Limb (tissue), 2 donors: ENCODE measurements around the gene NHSL2.
A peak's percentile ranks its signal among the peaks of the same experiment; 100 is the strongest.

Experiments used
- DNase-seq, 2 donors: peaks; one replicate each; pipeline ENCODE4 v3.0.0-alpha.2; 2016; ENCODE audit errors: extremely low spot score in 2 of 2

The NHSL2 gene

DNA sequence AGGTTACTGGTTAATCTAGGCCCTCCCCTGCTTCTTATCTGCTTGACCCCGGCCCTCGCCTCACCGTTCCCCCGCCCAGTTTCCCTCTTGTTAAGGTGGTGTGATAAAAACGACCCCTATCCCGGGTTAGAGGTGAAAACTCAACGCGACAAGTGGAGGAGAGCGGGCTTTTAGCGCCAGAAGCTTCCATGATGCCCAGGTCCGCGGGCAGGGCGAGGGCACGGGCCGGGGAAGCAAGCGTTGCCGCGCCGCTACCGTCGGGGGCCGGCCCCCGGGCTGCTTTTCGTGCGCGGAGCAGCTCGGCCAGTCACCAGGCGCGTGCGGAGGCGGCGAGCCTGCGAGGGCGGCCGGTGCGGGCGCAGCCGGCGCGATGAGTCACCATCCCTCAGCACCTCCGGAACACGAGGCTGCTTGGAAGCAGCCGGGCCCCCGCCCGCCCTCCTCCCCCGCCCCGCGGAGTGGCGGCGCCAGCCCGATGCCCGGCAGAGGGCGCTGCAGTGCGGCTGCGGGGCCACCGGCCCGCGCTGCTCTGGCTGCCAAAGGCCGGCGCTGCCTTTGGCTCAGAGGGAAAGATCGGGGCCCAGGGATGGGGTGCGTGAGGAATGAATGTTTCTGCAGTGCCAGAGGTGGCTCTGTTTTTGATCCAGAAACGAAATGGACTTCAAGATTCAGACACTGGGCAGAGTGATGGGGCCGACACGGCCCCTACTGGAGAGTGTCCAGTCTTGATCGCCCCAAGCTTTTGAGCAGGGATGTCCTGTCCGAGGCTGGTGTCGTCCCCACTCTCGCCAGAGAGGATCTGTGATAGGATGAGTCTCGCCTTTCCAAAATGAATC lies 107.8 kb downstream of the NHSL2 start:
- peak; percentile 69 to 91 for DNase-seq

DNA sequence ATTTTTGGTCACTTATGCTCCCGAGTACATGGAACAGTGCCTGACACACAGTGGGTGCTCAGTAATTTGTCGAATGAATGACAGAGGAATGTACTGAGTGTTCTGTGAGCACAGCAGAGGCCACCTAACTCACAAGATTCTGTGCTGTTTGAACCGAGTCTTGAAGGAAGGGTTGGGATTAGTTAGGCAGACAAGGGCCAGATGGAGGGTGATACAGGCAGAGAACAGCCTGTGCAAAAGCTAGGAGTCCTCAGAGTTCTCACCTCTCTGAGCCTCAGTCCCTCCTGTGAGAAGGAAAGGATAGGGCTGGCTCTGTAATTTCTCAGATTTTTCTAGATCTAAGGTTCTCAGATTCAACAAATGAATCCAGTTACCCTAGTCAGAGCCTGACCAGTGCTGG lies 108.8 kb downstream of the NHSL2 start:
- DNase-seq, result no peak

DNA sequence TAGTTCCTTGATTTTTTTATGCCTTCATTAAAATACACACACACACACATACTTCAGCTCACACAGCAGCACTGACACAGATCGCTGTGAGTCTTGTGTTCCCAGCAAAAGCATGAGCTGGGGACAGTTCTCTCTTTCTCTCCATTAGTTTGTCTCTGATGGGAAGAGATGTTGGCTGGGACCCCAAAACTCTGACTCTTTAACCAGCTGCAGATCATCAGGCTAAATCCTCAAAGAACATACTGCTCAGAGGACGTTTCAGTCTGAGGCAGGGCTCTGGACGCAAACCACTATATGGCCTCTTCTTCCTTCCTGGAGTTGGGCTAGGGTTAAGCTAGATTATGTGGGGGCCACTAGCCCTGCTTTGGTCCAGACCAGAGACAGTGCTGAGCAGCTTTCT lies 109.6 kb downstream of the NHSL2 start:
- peak in 1 of 2 donors; percentile 32 for DNase-seq

DNA sequence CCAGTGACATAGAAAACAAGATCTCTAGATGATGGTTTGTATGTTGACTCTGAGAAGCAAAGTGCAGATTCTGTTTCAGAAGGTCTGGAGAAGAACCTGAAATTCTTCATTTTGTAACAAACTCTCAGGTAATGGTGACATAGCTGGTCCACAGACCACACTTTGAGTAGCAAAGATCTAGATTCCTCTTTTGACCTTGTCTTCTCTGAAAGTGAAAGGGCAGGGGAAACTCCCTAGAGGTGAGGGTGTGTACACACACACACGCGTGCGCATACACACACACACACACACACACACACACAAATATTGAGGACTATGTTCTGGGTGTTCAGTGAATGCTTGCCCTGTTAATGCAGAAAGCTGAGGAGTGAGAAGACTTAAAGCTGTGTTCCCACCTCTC lies 110.1 kb downstream of the NHSL2 start:
- DNase-seq, result no peak

DNA sequence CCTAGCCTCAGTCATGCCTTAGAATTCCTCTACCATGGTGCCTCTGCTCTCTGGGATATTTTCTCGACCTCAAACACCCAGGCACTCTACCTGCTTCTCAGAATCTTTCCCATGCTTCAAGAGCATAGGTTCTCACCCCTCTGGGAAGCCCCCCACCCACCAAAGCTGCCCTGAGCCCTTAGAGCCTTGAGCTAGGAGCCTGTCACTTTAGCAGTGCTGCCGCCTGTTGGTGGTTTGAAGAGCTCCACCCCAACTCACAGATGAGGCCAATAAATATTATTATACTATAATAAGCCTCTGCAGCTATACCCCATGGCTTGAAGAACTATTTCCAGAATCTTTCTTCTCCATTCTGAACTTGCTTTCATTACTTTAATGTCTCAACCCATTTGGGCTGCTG lies 111.3 kb downstream of the NHSL2 start:
- no peak for DNase-seq

DNA sequence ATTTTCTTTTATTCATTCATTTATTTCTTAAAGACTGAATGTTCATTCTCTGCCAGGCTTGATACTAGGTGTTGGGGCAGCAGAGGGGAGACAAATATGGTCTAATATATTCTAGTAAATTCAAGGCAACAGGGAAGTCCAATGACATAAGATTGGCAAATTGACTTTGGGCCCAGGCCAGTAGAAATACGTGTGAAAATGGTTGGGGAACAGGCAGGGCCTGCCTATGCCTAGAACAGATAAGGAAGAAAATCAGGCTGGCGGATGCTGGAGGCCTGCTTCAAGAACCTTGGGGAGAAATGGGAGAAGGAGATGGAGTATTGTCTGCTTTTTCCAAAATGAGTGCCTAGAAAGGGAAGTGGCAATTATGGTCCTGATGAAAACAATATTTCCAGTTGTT lies 112.4 kb downstream of the NHSL2 start:
- no peak for DNase-seq

DNA sequence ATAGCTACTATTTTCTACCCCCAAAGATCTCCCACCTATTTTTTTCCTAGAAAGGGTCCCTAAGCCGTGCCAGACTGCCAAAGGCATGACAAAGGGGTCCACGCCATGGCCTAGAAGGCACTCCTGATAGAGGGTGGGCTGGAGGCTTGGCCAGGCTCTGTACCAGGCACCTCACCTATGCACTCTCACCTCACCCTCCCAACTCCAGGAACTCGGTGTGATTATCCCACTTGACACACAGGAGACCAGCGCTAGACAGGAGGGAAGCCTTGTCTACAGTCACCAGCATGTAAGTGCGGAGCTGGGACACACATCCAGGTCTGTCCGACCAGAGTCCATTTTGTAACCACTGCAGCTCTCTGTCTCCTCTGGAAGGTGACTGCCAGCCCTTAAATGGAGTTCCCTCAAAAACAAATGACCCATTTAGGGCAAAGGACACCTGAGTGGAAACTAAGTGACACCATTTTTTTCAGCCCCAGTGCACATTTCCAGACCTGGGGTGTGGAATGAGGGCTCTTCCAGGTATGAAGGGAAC lies 114.7 kb downstream of the NHSL2 start:
- DNase-seq, result no peak

DNA sequence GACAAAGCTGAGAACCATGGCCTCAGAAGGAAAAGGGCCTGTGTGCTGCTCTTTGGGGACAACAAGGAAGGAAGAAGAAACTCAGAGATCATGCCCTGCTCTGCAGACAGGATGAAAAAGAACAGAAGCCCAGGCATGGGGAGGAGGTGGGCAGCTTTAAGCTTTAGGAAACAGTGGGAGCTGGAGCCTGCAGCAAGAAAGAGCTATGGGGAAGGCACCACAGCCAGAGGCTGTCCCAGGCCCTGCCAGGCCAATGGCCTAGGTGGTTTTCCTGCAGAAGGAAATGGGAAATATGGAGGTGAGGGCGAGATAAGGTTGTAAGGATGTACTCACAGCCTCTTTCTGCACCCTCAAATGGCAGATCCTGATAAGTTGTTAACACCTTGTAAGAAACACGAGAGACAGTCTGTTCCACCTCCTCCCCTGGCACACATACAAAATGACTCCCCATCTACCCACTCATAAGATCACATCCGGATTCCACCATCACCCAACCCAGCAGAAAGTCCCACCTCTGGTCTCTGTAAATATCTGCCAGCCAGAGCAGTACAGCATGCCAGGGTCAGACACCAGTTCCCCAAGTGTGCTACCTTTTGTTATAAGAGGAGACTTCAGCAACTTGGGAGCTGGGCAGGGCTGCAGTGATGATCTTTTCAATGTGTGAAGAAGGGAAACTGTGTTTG lies 115.8 kb downstream of the NHSL2 start:
- no peak for DNase-seq

DNA sequence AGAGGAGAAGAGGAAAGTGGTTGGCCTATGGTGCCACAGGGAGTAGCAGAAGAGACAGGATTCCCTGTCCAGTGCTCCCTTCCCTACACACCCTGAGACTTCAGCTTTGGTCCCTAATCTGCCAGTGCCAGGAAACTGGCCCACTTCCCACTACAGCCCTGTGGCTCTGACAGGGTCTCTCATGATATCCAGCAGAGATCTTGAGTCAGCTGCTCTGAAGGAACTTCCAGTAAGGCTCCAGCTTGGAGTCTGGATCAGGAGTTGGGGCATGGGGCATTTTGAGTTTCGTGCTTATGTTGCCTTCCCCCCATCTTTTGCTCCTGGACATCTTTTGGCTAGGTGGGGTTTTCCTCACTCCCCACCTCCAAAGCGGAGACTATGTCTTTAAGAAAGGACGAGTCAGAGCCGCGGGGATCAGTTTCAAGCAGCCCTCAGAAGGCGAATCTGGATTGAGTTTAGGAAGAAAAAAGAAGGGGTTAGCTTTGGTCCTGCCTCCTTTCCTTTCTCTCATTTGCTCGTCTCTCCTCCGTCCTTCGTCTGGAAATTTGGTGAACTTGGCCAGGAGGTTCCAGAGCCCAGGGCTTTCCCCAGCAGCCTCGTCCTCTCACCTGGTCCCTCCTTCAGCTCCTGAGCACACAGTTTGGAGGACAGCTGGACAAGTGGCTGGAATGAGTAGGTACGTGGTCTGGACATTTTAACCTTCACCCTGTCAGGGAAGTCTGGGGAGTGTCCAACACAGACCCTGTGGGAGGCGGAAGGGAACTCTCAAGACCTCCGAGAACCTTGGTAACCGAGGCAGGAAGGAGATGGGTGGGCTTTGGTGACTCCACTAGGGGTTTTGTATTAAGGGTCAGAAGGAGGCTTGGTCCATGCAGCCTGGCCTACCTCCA lies 116.6 kb downstream of the NHSL2 start:
- DNase-seq, result no peak

DNA sequence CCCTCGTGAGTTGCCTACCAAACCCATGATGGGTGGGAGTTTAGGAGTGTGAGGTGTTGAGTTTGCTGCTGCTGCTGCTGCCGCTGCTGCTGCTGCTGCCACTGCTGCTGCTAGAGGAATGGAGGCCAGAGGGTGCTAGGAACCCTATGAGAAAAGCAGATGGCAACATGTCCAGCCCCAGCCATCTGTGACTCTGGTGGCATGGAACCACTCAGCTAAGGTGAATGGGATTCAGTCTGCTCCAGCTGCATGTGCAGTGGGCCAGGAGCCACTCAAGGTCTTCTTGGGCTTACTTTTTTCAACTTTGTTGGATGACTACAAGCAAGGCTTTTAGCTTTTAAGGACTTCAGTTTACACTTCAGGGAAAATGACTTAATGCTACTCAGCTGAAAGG lies 117.3 kb downstream of the NHSL2 start:
- DNase-seq, result no peak

DNA sequence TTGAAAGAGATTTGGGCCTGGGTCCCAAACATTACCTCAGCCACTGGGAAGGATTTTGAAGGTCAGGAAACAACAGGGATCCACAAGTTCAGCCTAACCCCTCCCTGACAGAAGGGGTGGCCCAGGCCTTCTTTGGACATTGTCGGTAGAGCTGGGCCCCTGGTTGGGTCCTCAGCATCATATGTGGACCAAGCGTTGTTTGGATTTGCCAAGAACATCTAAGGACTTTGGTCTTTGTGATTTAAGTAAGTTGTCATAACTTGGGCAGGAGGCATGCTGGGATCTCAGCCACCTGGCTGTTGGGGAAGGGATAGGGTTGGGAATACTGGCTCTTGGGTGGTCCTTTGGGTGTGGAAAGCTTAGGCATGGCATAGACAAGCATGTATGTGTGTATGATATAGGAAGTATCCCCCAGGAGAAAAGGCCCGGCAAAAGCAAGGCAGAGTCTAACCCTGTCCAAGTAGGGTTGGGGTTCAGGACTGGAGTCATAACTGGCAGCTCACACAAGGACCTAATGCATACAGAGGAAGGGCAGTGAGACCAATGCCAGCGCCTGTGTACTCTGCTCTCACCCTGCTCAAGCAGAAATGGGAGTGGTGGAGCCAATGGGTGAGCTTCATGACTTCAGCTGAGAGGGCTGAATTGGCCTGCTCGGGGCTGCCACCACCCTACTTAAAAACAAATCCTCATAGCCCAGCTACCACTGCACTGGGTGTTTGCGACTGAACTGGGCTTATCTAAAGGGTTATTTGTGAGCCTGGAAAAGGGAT lies 118.2 kb downstream of the NHSL2 start:
- no peak for DNase-seq

DNA sequence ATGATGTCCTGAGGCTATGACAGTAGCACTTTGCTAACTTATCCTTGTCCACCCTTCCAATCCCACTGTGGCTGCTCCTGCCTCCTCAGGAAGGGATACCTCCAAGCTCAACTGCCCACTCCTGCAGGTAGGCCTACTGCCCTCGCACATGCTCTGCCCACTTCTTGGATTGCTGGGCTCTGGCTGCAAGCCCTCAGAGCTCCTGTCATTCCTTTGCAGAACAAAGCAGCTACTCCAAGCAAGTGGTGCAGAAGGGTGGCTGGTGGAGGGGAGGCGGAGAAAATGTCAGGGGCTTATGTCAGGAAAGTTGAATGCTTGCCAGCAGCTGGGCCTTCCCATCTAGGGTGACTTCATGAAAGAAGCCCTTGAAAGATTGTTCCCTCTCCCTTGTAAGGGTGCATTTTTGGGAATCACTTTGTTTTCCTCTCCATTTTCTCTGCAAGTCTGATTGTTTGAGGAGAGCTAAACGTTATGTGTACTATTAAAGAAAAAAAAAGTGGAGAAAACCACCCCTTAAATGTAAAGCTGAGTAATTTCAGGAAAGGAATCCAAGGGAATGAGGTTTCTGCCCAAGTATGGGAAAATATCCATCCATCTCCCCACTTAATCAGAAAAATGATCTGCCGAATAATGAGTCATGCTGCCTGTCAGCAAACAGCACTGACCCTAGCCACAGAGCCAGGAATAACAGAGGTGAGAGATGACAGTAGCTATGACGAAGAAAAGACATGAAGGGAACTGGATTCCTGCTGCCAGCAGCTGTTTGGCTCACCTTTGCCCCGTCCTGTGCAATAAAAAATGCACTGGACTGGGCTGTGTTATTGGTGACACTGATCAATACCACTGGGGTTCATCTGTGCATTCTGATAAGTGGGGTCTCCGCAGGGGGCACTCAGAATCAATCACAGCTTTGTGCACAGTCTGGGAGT lies 119.1 kb downstream of the NHSL2 start:
- peak; percentile 7 to 49 for DNase-seq

DNA sequence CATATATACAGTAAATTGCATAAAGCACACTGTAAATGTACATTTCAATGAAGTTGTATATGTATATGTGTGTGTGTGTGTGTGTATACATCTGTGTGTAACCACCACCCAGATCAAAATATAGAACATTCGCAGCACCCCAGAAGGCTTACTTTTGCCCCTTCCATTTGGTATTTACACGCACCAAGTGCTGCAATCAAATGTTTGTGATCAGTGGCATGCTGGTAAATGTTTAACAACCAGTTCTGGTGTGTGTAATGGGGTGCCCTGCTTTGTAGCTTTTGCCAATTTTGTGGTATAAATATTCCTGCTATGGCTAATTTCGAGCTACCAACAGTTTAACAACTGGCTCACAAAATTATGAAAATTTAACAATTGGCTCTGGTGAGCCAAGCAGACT lies 119.8 kb downstream of the NHSL2 start:
- DNase-seq, result no peak

DNA sequence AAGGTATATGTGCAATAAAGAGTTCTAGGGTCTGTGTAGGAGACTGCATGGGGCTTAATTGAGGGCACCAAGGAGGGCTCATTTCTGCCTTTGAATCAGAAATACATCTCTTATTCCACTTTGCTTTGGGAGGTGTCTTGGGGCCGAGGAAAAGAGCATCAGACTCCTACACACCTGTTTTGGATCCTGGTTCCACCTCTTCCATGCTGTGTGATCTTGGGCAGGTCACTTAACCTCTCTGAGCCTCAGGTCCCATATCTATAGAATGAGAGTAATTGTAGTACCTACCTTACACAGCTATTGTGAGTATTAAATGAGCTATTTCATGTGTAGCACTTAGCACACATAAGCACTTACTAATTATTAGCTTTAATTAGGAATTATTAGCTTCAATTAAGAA lies 120.5 kb downstream of the NHSL2 start:
- DNase-seq, result no peak

DNA sequence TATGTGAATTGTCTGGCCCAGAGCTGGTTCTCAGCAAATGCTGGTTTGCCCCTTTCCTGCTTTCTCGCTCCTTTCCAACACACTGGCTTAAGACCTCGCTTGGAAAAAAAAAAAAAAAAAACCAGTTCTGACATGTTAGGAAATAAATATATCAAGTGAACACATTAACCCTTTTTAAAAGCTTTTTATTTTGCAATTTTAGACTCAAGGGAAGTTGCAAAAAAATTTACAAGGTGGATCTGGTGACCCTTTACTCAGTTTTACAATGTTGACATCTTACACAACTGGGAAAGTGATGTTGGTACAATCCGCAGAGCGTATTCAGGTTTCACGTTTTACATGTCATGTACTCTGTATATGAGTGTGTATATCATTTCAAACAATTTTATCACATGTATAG lies 121.0 kb downstream of the NHSL2 start:
- DNase-seq, result no peak

DNA sequence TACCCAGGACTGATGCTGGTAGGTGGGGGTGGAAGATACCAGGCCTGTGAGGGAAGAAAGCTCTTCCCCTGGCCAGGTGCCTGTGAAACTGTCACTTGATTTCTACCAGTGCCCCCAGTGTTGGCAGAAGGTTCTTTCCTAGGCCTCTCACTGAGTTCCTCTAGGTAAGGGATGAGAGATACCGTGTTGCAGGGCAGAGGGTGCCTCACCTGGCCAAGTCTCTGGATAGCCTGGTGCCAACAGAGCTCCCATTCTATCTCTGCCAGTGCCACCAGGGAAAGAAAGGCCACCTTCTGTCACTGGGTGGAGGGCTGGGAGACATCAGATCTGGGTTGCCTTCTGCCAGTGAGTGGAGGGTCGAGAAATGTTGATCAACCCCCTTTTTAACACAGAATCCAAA lies 127.0 kb downstream of the NHSL2 start:
- DNase-seq, result no peak

DNA sequence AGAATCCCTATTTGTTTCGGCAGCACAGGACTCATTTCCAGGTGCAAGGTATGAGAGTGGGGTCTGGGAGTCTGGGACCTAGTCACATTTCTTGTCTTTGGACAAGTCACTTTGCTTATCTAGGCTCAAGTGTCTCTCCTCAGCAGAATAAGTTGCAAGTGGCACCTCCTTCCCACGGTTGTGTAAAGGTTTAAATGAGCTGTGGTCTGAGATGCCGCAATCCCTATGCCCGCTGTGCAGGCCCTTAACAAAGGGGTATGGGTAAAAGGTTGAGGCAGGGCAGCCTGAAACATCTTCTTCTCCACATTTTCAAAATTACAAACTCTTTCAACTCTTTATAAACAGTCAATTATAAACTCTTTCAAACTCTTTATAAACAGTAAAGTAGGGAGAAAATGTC lies 127.4 kb downstream of the NHSL2 start:
- DNase-seq, result no peak

DNA sequence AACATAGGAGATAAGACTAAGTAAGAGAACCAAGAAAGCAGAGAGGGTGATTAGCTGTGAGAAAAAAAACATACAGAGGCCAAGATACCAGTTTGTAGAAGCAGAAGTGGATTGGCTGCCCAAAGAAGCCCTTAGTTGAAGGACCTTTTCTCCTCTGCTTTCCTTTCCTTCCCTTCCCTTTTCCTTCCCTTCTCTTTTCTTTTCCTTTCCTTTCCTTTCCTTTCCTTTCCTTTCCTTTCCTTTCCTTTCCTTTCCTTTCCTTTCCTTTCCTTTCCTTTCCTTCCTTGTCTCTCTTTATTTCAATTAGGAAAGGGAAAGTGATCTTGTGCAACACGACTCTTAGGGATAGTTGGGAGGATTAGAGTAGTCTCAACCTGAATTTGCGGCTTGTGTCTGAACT lies 128.2 kb downstream of the NHSL2 start:
- DNase-seq, result no peak

DNA sequence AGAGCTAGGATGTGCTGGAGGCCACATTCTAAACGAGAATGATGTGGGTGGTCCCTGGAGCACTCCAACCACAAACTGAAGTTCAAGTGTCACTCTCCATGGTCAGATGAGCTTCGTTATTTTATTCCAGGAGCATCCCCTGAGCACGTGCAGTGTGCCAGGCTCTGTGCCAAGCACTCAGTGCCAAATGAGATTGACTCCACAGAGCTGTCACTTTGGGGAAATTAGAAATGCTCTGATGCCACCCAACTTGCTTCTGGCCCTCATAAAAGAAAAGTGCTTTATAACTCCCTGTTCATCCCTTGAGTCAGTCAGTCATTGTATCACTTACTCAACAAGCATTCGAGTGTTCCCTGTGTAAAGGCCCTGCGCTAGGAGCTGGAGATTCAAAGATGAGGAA lies 129.9 kb downstream of the NHSL2 start:
- no peak for DNase-seq

DNA sequence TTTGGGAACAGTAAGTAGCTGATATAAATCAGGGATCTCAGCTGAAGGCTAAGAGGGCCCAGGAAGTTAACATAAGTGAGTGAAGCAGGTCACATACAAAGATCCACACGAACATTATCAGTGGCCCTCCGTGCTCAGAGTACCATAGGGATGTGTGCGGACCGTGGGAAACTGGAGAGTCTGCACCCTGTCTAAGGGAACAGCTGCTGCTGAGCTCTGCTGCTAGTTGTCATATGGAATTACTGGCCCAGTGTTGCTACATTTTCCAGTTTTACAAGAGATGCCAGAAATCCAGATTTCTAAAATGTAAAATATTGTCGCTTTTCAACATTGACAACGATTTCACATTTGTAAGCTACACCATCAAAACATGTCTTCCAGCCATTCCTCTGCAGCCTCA lies 130.5 kb downstream of the NHSL2 start:
- DNase-seq, result no peak
